DMS79 treated with DMSO at 0.1 percent for 48 hours (cell line): Measurements from ENCODE around the gene TEX22.
A peak's percentile ranks its signal among the peaks of the same experiment; 100 is the strongest.
"Not testable (repeated sequence)": the region's sequence is repeated elsewhere in the genome, so short reads cannot be mapped to it uniquely, and the experiment has no call there.

ENCODE experiments used
- DNase-seq: peaks from one replicate; lab custom pipeline; 2025; lab: John Stamatoyannopoulos, UW

TEX22 gene

GRCh38 chr14:105398044-105398725, at the start of gene TEX22:
TEX22 (plus strand) TSS chr14:105398538; CDS start chr14:105399341, 803 bp downstream.
- DNase-seq, result peak; percentile 94

DNA sequence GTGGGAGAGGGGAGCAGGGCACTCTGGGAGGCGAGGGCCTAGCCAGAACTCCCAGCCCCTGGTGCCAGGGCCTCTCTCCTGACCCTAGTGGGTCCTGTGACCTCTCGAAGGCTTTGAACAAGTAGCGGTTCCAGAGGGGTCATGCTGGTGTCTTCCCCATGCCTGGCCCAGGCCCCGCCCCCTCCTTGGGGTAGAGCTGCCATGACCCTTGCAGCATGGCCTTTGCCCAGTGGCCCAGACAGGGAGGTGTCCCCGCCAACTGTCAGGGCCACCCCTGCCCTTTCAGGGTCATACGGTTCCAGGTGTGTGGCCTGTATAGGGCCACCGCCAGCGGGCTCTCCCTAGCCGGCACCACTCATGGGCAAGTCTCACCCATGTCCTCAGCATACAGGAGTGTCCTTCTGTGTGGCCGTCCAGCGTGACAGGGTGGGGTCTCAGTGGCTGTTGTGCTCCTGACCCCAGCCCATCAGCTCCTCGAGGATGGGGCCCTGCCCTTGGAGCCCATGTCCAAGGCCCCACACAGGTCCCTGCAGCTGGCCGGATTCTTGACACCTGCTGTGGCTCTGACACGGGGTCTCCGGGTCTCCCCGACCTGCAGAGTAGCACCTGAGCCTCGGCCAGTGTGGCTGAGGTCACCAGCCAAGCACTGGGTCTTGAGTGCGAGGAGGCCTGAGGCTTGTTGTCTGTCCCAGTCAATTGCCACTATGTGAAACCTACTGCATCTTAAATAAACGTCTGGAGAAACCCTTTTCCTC, 49.2 kb upstream of the TEX22 start:
- no peak for DNase-seq

DNA sequence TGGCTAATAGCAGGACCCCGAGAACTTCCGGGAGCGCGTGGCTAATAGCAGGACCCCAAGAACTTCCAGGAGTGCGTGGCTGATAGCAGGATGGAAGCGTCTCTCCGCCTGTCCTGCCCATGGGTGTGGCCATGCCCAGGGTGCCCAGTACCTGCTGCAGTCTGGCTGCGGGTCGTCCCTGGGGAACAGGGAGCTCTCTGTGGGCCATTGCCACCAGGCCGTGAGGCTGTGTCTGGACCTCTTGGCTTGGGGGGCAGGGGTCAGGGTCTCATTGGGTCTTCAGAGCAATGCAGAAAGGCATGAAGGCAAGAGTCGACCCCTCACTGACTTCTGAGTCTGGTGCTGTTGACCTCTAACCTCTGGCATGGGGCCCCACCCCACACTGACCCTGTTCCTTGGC, 48.3 kb upstream of the TEX22 start:
- DNase-seq, result no peak

DNA sequence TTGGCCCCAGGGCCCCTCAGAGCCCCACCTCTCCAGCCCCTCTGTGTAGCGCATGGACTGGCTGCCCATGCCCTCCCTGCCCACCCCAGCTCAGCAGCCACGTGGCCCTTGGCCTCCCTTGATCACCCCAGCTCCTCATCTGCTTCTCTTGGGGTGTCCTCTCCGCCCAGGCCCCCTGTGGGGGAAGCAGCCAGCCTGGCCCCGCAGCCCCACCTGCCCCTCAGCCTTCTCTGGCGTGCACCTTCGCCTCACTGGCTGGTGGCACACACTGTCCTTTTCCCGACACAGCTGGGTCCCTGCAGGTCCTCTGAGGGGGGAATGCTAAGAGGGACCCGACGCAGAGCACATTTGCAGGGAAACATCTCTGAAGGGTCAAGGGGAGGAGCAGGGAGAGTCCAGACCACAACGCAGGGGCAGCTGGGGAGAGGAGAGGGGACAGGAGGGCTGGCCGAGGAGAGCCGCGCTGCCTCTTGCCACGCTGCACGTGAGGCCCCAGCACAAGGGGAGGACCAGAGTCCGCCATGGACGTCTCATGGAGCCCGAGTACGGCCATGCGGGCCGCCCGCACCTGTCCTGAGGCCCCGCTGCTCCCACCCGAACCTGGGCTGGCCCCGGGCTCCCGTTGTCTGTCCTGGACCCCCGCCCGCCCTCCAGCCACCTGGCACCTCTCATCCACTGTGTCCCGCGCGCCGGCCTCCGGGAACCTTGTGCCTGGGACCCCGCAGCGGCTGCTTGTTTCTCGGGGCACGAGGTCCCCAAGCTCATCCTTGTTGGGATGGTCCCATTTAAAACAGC, 47.7 kb upstream of the TEX22 start:
- DNase-seq, result no peak

DNA sequence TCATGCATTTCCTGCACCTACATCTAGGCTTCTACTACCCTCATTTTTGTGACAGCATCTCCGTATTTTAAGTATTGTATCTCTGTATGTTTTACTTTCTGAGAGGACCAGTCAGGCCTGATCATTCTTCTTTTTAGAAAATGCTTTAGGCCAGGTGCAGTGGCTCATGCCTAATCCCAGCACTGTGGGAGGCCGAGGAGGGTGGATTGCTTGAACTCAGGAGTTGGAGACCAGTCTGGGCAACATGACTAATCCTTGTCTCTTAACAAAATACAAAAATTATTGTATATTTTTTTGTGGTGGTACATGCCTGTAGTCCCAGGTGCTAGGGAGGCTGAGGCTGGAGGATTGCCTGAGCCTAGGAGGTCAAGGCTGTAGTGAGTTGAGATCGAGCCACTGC, 46.9 kb upstream of the TEX22 start:
- no peak for DNase-seq

GRCh38 chr14:105351920-105352851, 46.2 kb upstream of the TEX22 start:
- DNase-seq, result peak; percentile 96

GRCh38 chr14:105353136-105353535, 45.2 kb upstream of the TEX22 start:
- DNase-seq, result no peak

GRCh38 chr14:105354541-105354940, 43.8 kb upstream of the TEX22 start:
- no peak for DNase-seq

- no peak for DNase-seq
Measured at GRCh38 chr14:105355049-105355575, 43.2 kb upstream of the TEX22 start.

DNA sequence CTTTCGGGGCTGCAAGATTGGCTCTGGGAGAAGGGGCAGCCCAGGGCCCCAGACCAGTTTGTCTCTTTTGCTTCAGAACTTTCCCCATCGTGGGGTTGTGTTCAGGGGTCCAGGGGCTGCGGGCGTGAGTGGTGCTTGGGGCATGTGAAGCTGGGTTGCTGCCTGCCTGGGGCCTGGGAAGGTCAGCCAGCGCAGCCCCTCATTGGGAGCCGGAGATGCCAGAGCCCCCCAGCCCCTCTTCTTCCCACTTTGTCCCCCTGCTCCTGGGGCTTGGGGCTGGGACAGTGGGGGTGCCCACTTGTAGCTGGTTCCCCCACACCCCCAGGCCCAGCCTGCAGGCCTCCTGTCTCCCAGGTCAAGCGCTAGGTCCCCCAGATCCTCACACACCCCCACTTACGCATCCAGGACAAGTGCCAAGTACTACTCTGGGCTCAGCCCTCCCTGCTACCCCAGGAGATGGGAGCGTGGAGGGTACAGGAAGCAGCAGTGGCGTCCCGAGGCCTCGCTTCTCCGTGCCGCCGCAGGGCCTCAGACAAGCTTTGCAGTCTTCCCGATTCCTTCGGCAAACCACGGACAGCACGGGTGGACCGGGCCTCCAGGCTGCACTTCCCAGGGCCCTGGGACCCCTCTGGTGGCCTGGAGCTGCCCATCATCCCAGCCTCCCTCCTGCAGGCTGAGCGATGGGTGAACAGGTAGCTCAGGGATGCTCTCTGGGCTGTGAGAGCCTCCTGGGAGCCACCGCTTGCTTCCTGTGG, 42.3 kb upstream of the TEX22 start:
- no peak for DNase-seq

DNA sequence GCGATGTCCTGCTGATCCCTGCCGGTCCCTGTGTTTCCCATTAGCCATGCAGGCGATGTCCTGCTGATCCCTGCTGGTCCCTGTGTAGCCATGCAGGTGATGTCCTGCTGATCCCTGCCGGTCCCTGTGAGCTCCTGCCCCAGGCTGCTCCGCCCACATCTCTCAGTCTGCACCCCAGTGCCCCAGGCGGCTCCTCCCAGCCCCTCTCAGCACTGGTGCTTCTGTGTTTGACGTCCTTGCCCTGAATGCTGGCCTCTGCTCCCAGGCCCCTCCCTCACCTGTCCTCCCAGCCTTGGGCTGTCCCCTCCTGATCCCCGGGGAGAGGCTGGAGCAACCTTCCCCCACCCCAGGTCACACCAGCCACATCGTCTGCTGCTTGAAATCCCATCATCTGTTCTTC, 41.4 kb upstream of the TEX22 start:
- no peak for DNase-seq

DNA sequence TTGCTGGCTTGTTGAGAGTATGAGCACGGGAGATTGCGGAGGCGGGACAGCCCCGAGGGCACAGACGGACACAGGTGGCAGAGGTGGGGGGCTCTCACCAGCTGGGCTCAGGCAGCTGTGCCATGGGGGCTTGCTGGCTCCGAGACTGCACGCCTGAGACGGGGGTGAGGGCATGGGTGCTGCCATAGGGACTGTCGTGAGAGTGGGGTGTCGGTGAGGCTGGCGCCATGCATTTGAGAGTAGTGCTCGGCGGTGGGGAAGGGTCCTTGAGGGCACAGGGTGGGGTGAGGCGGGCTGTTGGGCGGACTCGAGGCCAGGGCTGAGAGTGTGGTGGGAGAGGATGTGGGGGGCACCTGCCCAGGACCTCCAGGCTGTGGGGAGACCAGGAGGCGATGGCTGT, 40.7 kb upstream of the TEX22 start:
- DNase-seq, result no peak

DNA sequence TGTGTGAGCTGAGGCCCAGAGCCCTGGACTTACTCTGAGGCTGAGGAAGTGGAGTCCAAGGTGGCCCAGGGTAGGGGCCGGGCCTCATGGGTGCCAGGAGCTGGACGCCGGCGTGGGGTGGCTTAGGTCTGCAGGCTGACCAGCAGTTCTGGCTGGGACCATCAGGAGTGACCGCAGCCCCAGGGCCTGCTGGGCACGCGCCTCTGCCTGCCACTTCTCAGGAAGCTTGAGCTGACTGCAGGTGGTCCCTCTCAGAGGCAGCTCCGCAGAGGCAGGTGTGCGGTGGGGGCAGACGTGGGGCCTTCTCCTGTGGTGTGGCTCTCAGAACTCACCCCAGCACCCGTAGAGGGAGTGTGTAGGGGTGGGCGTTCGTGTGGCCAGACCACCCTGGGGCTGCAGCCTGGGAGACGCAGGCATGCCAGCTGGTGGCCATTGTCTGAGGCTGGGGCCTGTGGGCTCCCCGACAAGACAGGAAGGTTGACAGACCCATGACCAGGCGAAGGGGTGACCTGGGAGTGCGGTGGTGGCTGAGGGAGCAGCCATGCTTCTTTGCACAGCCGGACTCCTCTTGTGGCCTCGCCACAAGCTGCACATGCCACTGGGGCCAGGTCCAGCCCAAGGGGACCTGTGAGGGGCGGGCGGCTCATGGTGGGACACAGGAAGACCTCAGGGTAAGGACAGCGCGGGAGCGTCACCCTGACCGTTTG, 40.0 kb upstream of the TEX22 start:
- no peak for DNase-seq

GRCh38 chr14:105358943-105359342, 39.4 kb upstream of the TEX22 start:
- no peak for DNase-seq

DNA sequence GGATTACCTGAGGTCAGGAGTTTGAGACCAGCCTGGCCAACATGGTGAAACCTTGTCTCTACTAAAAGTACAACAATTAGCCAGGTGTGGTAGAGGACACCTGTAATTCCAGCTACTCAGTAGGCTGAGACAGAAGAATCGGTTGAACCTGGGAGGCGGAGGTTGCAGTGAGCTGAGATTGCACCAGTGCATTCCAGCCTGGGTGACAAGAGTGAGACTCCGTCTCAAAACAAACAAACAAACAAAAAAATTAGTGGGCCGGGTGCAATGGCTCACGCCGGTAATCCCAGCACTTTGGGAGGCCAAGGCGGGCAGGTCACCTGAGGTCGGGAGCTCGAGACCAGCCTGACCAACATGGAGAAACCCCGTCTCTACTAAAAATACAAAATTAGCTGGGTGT, 36.9 kb upstream of the TEX22 start:
- DNase-seq, result not testable (repeated sequence)

GRCh38 chr14:105363847-105364708, 34.3 kb upstream of the TEX22 start:
- DNase-seq, result no peak

- no peak for DNase-seq
Measured at GRCh38 chr14:105365101-105365500, 33.2 kb upstream of the TEX22 start.

DNA sequence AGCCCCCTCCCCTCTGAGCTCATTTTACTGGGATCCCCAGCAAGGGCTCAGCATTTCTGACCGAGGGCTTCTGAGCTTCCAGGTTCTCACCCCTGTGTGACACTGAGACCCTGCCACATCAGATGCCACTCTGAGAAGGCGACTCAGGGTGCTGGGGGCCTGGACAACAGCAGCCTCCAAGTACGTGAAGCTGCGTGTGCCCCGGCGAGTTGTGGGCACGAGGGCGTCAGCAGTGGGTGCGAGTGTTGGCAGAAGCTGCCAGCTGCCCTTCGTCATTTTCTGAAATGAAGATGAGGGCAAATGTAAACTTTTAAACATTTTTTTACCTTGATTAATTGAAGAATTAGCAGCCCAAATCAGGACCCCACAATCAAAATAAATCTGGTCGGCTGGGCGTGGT, 32.7 kb upstream of the TEX22 start:
- DNase-seq, result no peak
